SK-N-SH (cell line): Measurements from ENCODE around the gene FTCD. TPM values are rescaled to one million over a fixed set of nuclear protein-coding genes. Genes with fewer than 3 reads are reported as not detected.

Experiments
- CTCF ChIA-PET: fragments of 300-600, 350-600 bp; formaldehyde crosslinking; extraction: SDS; loops from one replicate; lab custom pipeline; 2021; lab: Yijun Ruan, JAX
- POLR2A ChIA-PET: fragments of 350-600 bp; sonication (Branson Sonifier 250); formaldehyde crosslinking; extraction: SDS; loops from one replicate; lab custom pipeline; 2020; ENCODE audit warnings: antibody characterized with exemption, inconsistent platforms; lab: Yijun Ruan, JAX
- DNase-seq: peaks from one replicate; pipeline ENCODE4 v3.0.0; 2012
- H2AFZ ChIP-seq: fragments of 200-600 bp; sonication (generic); 2 replicates; pipeline ENCODE4 v1.8.1; 2016; ENCODE audit warnings: antibody characterized with exemption, mild to moderate bottlenecking, low read depth
- H3F3A ChIP-seq: fragments of 200-600 bp; sonication (generic); replicated peaks from 2 replicates; pipeline ENCODE3; 2016; ENCODE audit warnings: antibody characterized with exemption, mild to moderate bottlenecking; ENCODE audit not compliant: insufficient read depth
- H3K27ac ChIP-seq, 2 experiments: fragments of 200-500 bp in 1 of 2; fragments of 200-600 bp in 1 of 2; sonication (Bioruptor generic) in 1 of 2; sonication (generic), shearing (Covaris generic) in 1 of 2; 2 replicates each; pipeline versions ENCODE4 v1.5.1 to v1.6.1; 2014 to 2016; ENCODE audit warnings: low read depth in 2 of 2, inconsistent platforms in 1 of 2, low read length in 1 of 2, mild to moderate bottlenecking in 1 of 2, mixed read lengths in 1 of 2
- H3K27me3 ChIP-seq: fragments of 200-600 bp; sonication (generic), shearing (Covaris generic); 2 replicates; pipeline ENCODE4 v1.6.1; 2016; ENCODE audit warnings: mixed run types; ENCODE audit not compliant: insufficient read depth
- H3K36me3 ChIP-seq, 2 experiments: fragments of 200-500 bp in 1 of 2; fragments of 200-600 bp in 1 of 2; sonication (Bioruptor generic) in 1 of 2; sonication (generic) in 1 of 2; replicated peaks in 1 of 2; 2 replicates each; pipeline versions ENCODE3 to v1.5.1; 2014 to 2016; ENCODE audit warnings: low read length in 1 of 2, mild to moderate bottlenecking in 1 of 2; ENCODE audit not compliant: insufficient read depth in 2 of 2, control insufficient read depth in 1 of 2
- H3K4me1 ChIP-seq, 2 experiments: fragments of 200-500 bp in 1 of 2; fragments of 200-600 bp in 1 of 2; sonication (Bioruptor generic) in 1 of 2; sonication (generic), shearing (Covaris generic) in 1 of 2; 2 replicates each; pipeline versions ENCODE4 v1.5.1 to v1.6.1; 2014 to 2016; ENCODE audit warnings: low read depth in 1 of 2, low read length in 1 of 2, mixed run types in 1 of 2; ENCODE audit not compliant: insufficient read depth in 2 of 2, control insufficient read depth in 1 of 2
- H3K4me2 ChIP-seq: fragments of 200-600 bp; sonication (generic), shearing (Covaris generic); 2 replicates; pipeline ENCODE4 v1.6.1; 2017; ENCODE audit warnings: mixed run types
- H3K4me3 ChIP-seq, 2 experiments: fragments of 200-500 bp in 1 of 2; fragments of 200-600 bp in 1 of 2; sonication (Bioruptor generic) in 1 of 2; sonication (generic), shearing (Covaris generic) in 1 of 2; 2 replicates each; pipeline versions ENCODE4 v1.5.1 to v1.8.1; 2014 to 2016; ENCODE audit warnings: low read depth in 2 of 2, inconsistent platforms in 1 of 2, low read length in 1 of 2, mild to moderate bottlenecking in 1 of 2, mixed read lengths in 1 of 2, moderate library complexity in 1 of 2
- H3K79me2 ChIP-seq: fragments of 200-600 bp; sonication (generic); 2 replicates; pipeline ENCODE4 v1.8.1; 2017; ENCODE audit warnings: mild to moderate bottlenecking; ENCODE audit not compliant: insufficient read depth
- H3K9ac ChIP-seq: fragments of 200-600 bp; sonication (generic); 2 replicates; pipeline ENCODE4 v1.6.1; 2017; ENCODE audit warnings: mixed run types
- H3K9me2 ChIP-seq: fragments of 200-600 bp; sonication (generic); 2 replicates; pipeline ENCODE4 v1.6.1; 2017; ENCODE audit warnings: mixed run types
- H3K9me3 ChIP-seq: fragments of 200-600 bp; sonication (generic); 2 replicates; pipeline ENCODE4 v1.6.1; 2017; ENCODE audit warnings: mixed run types, mild to moderate bottlenecking, moderate library complexity
- H4K20me1 ChIP-seq: fragments of 200-600 bp; sonication (generic); 2 replicates; pipeline ENCODE4 v1.6.1; 2017; ENCODE audit warnings: mild to moderate bottlenecking, mixed run types; ENCODE audit not compliant: insufficient read depth
- CTCF ChIP-seq: fragments of 200-600 bp; sonication (generic); IDR thresholded peaks from 2 replicates; pipeline ENCODE4 v1.6.1; 2017; ENCODE audit warnings: antibody characterized with exemption, mild to moderate bottlenecking, moderate library complexity
- FOSL2 ChIP-seq: IDR thresholded peaks from 2 replicates; pipeline ENCODE4 v1.4.0; 2012; ENCODE audit warnings: low read depth, mild to moderate bottlenecking, moderate library complexity, borderline replicate concordance
- FOXJ3 ChIP-seq: sonication (generic); formaldehyde crosslinking; IDR thresholded peaks from 2 replicates; pipeline ENCODE4 v1.5.1; 2020; ENCODE audit warnings: mild to moderate bottlenecking, missing genetic modification reagents
- GATA2 ChIP-seq: sonication (generic); formaldehyde crosslinking; IDR thresholded peaks from 2 replicates; pipeline ENCODE4 v1.5.0; 2020; ENCODE audit warnings: mild to moderate bottlenecking, missing genetic modification reagents
- JUND ChIP-seq: IDR thresholded peaks from 2 replicates; pipeline ENCODE4 v1.4.0; 2012
- MAX ChIP-seq: IDR thresholded peaks from 2 replicates; pipeline ENCODE4 v1.4.0; 2012; ENCODE audit warnings: low read depth
- MXI1 ChIP-seq: IDR thresholded peaks from 2 replicates; pipeline ENCODE4 v1.6.1; 2012; ENCODE audit warnings: mild to moderate bottlenecking, low read depth, low read length, improper control_type of control experiment
- NRF1 ChIP-seq: IDR thresholded peaks from 2 replicates; pipeline ENCODE4 v1.6.1; 2012; ENCODE audit warnings: low read depth, mild to moderate bottlenecking, low read length
- POLR2AphosphoS5 ChIP-seq: IDR thresholded peaks from 2 replicates; pipeline ENCODE4 v1.6.1; 2012; ENCODE audit warnings: low read depth, low read length
- REST ChIP-seq: IDR thresholded peaks from 2 replicates; pipeline ENCODE4 v1.6.1; 2012; ENCODE audit warnings: mild to moderate bottlenecking, low read depth, low read length, moderate library complexity
- RXRA ChIP-seq: IDR thresholded peaks from 2 replicates; pipeline ENCODE4 v1.4.0; 2012; ENCODE audit warnings: low read depth, mild to moderate bottlenecking, borderline replicate concordance
- USF1 ChIP-seq: IDR thresholded peaks from 2 replicates; pipeline ENCODE4 v1.4.0; 2012; ENCODE audit warnings: low read depth, borderline replicate concordance
- WGBS: methylation state at CpG from one replicate; pipeline ENCODE4 v1.1.6; 2017; ENCODE audit warnings: low lambda C conversion rate; 5-methylcytosine and 5-hydroxymethylcytosine counted together
- polyA plus RNA-seq, 3 experiments: library from polyadenylated mRNA; depleted of rRNA; stranded (reverse); fragments of >200 nt; gene quantifications; 2 replicates each; pipeline ENCODE4 v1.2.3, GENCODE V29; 2012

FTCD gene
- polyA plus RNA-seq, 1 of the 3 experiments (the other 2 are of a cell fraction), result 0.33 TPM

GRCh38 chr21:46158666-46159300 lies 3.4 kb upstream of the FTCD start:
- Histone ChIP-seq H3K79me2 (no peaks in the 10 kb centered on the region), H3K9me3 (no peaks in the 10 kb centered on the region), H2AFZ (no peak overlapping the region), H3K4me2 (no peak overlapping the region), H3K27ac (no peak overlapping the region), H3F3A (no peaks in the 10 kb centered on the region), H3K9me2 (no peaks in the 10 kb centered on the region), H4K20me1 (no peaks in the 10 kb centered on the region), H3K27me3 (no peaks in the 10 kb centered on the region), H3K4me3 (no peak overlapping the region), H3K36me3 (no peaks in the 10 kb centered on the region), H3K9ac (no peak overlapping the region), H3K4me1 (no peaks in the 10 kb centered on the region; a peak in 1 of 4 replicates)
- no peak for TF ChIP-seq JUND
- TF ChIP-seq NRF1, result no peak
- no peak for TF ChIP-seq FOSL2
- no peak for TF ChIP-seq MXI1
- TF ChIP-seq FOXJ3 (CRISPR knock-in tag), result no peak
- TF ChIP-seq POLR2AphosphoS5, result no peak
- TF ChIP-seq MAX, result no peak
- no peak for TF ChIP-seq RXRA
- no peak for TF ChIP-seq GATA2 (CRISPR knock-in tag)
- TF ChIP-seq USF1, result no peak
- no peak for TF ChIP-seq REST
- POLR2A ChIA-PET, result no interaction called here
- no peak for DNase-seq
- 83% methylated on average over 6 of the region's 10 CpGs for WGBS
- CTCF ChIA-PET, result interaction anchor here (0.8 to 1.2 kb wide), 3 partner anchors 8 to 244 kb away, joined by 3 to 8 read pairs (median 3); no protein-coding TSS in a partner anchor

GRCh38 chr21:46157987-46158451 lies 2.6 kb upstream of the FTCD start:
- Histone ChIP-seq H3K27ac (no peak overlapping the region), H3K4me3 (no peak overlapping the region)
- 93% methylated on average over 7 of the region's 15 CpGs for WGBS

More at GRCh38 chr21:46157987-46158451, 2.6 kb upstream of the FTCD start:
- CTCF ChIA-PET, result interaction anchor here (0.8 to 1.2 kb wide), 3 partner anchors 8 to 244 kb away, joined by 3 to 8 read pairs (median 3); no protein-coding TSS in a partner anchor
- TF ChIP-seq CTCF (no peak), RXRA (no peak)
- TF ChIP-seq, all 33 proteins: peak for 0
- Histone ChIP-seq H3K27me3 (no peaks in the 10 kb centered on the region), H3K36me3 (no peaks in the 10 kb centered on the region), H3K9me2 (no peaks in the 10 kb centered on the region), H4K20me1 (no peaks in the 10 kb centered on the region), H3K9ac (no peak overlapping the region), H3K4me2 (no peak overlapping the region), H2AFZ (no peak overlapping the region), H3K79me2 (no peaks in the 10 kb centered on the region), H3K9me3 (no peaks in the 10 kb centered on the region), H3K4me1 (peaks cover 0 to 4% of the 10 kb centered on the region in 2 experiments; a peak in 2 of 4 replicates), H3F3A (no peaks in the 10 kb centered on the region)
- no peak for DNase-seq
- POLR2A ChIA-PET, result no interaction called here
